ENCODE data around the gene PNP. TPM values are rescaled to one million over a fixed set of nuclear protein-coding genes. Genes with fewer than 3 reads are reported as not detected.

PNP gene
- total and polyA plus RNA-seq, 8 donors, result 11.3 to 125 (median 46.4) TPM

DNA sequence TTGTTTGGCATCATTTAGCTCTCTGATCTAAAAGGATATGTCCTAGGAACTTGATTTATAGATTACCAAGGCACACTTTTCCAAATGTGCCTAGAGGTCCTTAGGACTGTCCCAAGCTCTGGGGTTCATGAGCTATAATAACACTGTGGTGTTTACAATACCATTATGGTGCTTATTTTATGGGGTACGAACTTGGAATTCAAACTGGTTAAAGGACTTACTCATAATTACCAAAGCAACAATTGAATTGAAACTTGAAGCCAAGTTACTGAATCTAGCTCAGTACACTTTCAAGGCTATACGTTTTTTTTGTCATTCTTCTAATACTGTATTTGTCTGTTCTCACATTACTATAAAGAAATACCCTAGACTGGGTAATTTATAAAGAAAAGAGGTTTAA lies 46.3 kb upstream of the PNP start:
- H3K9me3 ChIP-seq, result no peaks in the 10 kb centered on the region
- H3K4me1 ChIP-seq, result peaks cover 7 to 24% (median 11%) of the 10 kb centered on the region in 4 donors
- H3K27me3 ChIP-seq, result no peaks in the 10 kb centered on the region
- intact Hi-C loops (cut with DNase I; ENCODE audit: low total_unique reads), result no loop called here
- TF ChIP-seq, protein P1, sequence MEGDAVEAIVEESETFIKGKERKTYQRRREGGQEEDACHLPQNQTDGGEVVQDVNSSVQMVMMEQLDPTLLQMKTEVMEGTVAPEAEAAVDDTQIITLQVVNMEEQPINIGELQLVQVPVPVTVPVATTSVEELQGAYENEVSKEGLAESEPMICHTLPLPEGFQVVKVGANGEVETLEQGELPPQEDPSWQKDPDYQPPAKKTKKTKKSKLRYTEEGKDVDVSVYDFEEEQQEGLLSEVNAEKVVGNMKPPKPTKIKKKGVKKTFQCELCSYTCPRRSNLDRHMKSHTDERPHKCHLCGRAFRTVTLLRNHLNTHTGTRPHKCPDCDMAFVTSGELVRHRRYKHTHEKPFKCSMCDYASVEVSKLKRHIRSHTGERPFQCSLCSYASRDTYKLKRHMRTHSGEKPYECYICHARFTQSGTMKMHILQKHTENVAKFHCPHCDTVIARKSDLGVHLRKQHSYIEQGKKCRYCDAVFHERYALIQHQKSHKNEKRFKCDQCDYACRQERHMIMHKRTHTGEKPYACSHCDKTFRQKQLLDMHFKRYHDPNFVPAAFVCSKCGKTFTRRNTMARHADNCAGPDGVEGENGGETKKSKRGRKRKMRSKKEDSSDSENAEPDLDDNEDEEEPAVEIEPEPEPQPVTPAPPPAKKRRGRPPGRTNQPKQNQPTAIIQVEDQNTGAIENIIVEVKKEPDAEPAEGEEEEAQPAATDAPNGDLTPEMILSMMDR (IDR thresholded peaks at IDR 0.05), result no peak
- TF ChIP-seq EP300 (IDR thresholded peaks at IDR 0.05) (no peak), POLR2A (IDR thresholded peaks at IDR 0.05) (no peak), POLR2AphosphoS5 (IDR thresholded peaks at IDR 0.05) (no peak)
- H3K27ac ChIP-seq, result no peak overlapping the region
- WGBS, 5 donors, result 38 to 69% (median 64%) methylated on average over 2 of the region's 2 CpGs
- H3K36me3 ChIP-seq, result no peaks in the 10 kb centered on the region
- no peak for DNase-seq
- H3K4me3 ChIP-seq, result no peak overlapping the region

- Histone ChIP-seq H3K4me1 (peaks cover 0 to 28% (median 4%) of the 10 kb centered on the region in 4 donors), H3K36me3 (no peaks in the 10 kb centered on the region), H3K27me3 (no peaks in the 10 kb centered on the region), H3K27ac (no peak overlapping the region), H3K9me3 (no peaks in the 10 kb centered on the region), H3K4me3 (no peak overlapping the region)
- DNase-seq, result no peak
- WGBS, 5 donors, result 15 to 34% (median 18%) methylated on average over 2 of the region's 2 CpGs
- intact Hi-C loops (cut with DNase I; ENCODE audit: low total_unique reads), result no loop called here
- TF ChIP-seq POLR2AphosphoS5 (IDR thresholded peaks at IDR 0.05) (no peak), POLR2A (IDR thresholded peaks at IDR 0.05) (no peak), EP300 (IDR thresholded peaks at IDR 0.05) (no peak)
- TF ChIP-seq, protein P1 (IDR thresholded peaks at IDR 0.05), result no peak
Measured at GRCh38 chr14:20424851-20425250, 44.4 kb upstream of the PNP start.

GRCh38 chr14:20427231-20428009 lies 41.8 kb upstream of the PNP start:
- peak overlapping the region in 3 of 5 donors; percentile 18 to 61 (median 22) for H3K27ac ChIP-seq
- TF ChIP-seq, protein P1 (IDR thresholded peaks at IDR 0.05), result no peak
- TF ChIP-seq EP300 (IDR thresholded peaks at IDR 0.05) (no peak), POLR2A (IDR thresholded peaks at IDR 0.05) (no peak), POLR2AphosphoS5 (IDR thresholded peaks at IDR 0.05) (no peak)
- H3K36me3 ChIP-seq, result no peaks in the 10 kb centered on the region
- H3K9me3 ChIP-seq, result no peaks in the 10 kb centered on the region
- peaks cover 0 to 38% (median 14%) of the 10 kb centered on the region in 4 donors for H3K4me1 ChIP-seq
- no peaks in the 10 kb centered on the region for H3K27me3 ChIP-seq
- DNase-seq, result peak in 1 of 2 donors; percentile 50
- H3K4me3 ChIP-seq, result no peak overlapping the region
- WGBS, 5 donors, result 52 to 71% (median 67%) methylated on average over 5 of the region's 5 CpGs
- intact Hi-C loops (cut with DNase I; ENCODE audit: low total_unique reads), result no loop called here

DNA sequence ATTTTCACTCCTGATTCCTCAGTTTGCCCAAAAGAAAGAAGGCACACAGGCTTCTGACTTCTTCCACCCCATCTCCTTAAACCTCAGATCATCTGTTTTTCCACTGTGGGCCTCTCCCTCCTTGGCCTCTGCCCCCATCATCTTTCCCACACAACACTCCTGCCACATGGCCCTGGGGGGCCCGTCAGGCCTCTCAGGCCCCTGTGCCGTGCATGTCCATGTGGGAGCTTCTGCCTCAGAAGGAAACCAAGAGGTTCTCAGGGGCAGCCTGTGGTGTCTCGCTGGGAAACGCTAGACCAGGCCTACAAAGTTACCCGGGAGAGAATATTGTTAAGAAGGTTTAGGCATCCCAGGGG lies 41.2 kb upstream of the PNP start:
- DNase-seq, result no peak
- no peaks in the 10 kb centered on the region for H3K27me3 ChIP-seq
- no peak for TF ChIP-seq EP300 (IDR thresholded peaks at IDR 0.05)
- H3K4me3 ChIP-seq, result no peak overlapping the region
- intact Hi-C loops (cut with DNase I; ENCODE audit: low total_unique reads), result no loop called here
- WGBS, 5 donors, result 76 to 91% (median 87%) methylated on average over 5 of the region's 5 CpGs
- H3K9me3 ChIP-seq, result no peaks in the 10 kb centered on the region
- H3K36me3 ChIP-seq, result no peaks in the 10 kb centered on the region
- peaks cover 0 to 38% (median 14%) of the 10 kb centered on the region in 4 donors for H3K4me1 ChIP-seq
- peak overlapping the region in 3 of 5 donors; percentile 3 to 38 (median 30) for H3K27ac ChIP-seq

DNA sequence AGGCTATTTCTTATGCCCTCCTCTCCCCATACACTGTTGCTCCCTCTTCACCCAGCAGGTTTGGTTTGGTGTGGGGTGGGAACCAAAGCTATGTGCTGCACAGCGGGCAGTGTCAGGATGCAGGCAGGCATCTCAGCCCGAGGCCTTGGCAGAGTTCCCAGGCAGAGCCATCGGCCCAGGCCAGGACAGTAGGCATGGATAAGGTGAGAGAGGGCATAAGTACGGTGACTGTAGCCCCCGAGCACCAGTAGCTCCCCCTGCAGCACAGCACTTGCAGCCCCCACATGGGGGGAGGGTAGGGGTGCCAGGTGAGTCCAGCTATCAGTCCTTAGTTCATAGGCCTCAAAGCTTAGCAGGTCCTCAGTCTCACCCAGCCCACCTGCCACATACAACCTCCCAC lies 40.4 kb upstream of the PNP start:
- no peak for DNase-seq
- H3K4me1 ChIP-seq, result peaks cover 0 to 38% (median 14%) of the 10 kb centered on the region in 4 donors
- TF ChIP-seq EP300 (IDR thresholded peaks at IDR 0.05), result no peak
- no peak for TF ChIP-seq POLR2A (IDR thresholded peaks at IDR 0.05)
- TF ChIP-seq, protein P1 (IDR thresholded peaks at IDR 0.05), result no peak
- TF ChIP-seq POLR2AphosphoS5 (IDR thresholded peaks at IDR 0.05), result no peak
- H3K9me3 ChIP-seq, result no peaks in the 10 kb centered on the region
- no peaks in the 10 kb centered on the region for H3K27me3 ChIP-seq
- H3K27ac ChIP-seq, result no peak overlapping the region
- no peaks in the 10 kb centered on the region for H3K36me3 ChIP-seq
- 43 to 59% (median 50%) methylated on average over 5 of the region's 5 CpGs for WGBS, 5 donors
- intact Hi-C loops (cut with DNase I; ENCODE audit: low total_unique reads), result no loop called here
- H3K4me3 ChIP-seq, result no peak overlapping the region

All from stomach (tissue), 9 donors.